AG04449 (cell line): ENCODE results near the gene TUT7.
"Not testable (repeated sequence)": the region's sequence is repeated elsewhere in the genome, so short reads cannot be mapped to it uniquely, and the experiment has no call there.

Source experiments
- CTCF ChIA-PET: fragments of 350-600 bp; formaldehyde crosslinking; extraction: SDS; loops from one replicate; lab custom pipeline; 2021; ENCODE audit warnings: antibody characterized with exemption; lab: Yijun Ruan, JAX
- POLR2A ChIA-PET: fragments of 400-600, 350-600 bp; formaldehyde crosslinking; extraction: SDS; loops from one replicate; lab custom pipeline; 2020; ENCODE audit warnings: antibody characterized with exemption, inconsistent platforms; lab: Yijun Ruan, JAX
- DNase-seq: peaks from one replicate; pipeline ENCODE4 v3.0.0-alpha.2; 2010; ENCODE audit warnings: low read depth, low spot score
- H3K4me3 ChIP-seq: 2 replicates; pipeline ENCODE4 v1.5.1; 2011; ENCODE audit warnings: low read depth, mild to moderate bottlenecking, control low read depth, low read length
- TF ChIP-seq, protein P1 (sequence below): IDR thresholded peaks from one replicate; pipeline ENCODE4 v1.5.1; 2011; ENCODE audit warnings: mild to moderate bottlenecking, moderate library complexity, low read length, control low read depth, inconsistent platforms; ENCODE audit not compliant: insufficient read depth; ENCODE audit errors: missing control alignments

Gene TUT7, protein sequence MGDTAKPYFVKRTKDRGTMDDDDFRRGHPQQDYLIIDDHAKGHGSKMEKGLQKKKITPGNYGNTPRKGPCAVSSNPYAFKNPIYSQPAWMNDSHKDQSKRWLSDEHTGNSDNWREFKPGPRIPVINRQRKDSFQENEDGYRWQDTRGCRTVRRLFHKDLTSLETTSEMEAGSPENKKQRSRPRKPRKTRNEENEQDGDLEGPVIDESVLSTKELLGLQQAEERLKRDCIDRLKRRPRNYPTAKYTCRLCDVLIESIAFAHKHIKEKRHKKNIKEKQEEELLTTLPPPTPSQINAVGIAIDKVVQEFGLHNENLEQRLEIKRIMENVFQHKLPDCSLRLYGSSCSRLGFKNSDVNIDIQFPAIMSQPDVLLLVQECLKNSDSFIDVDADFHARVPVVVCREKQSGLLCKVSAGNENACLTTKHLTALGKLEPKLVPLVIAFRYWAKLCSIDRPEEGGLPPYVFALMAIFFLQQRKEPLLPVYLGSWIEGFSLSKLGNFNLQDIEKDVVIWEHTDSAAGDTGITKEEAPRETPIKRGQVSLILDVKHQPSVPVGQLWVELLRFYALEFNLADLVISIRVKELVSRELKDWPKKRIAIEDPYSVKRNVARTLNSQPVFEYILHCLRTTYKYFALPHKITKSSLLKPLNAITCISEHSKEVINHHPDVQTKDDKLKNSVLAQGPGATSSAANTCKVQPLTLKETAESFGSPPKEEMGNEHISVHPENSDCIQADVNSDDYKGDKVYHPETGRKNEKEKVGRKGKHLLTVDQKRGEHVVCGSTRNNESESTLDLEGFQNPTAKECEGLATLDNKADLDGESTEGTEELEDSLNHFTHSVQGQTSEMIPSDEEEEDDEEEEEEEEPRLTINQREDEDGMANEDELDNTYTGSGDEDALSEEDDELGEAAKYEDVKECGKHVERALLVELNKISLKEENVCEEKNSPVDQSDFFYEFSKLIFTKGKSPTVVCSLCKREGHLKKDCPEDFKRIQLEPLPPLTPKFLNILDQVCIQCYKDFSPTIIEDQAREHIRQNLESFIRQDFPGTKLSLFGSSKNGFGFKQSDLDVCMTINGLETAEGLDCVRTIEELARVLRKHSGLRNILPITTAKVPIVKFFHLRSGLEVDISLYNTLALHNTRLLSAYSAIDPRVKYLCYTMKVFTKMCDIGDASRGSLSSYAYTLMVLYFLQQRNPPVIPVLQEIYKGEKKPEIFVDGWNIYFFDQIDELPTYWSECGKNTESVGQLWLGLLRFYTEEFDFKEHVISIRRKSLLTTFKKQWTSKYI (N-terminal part only)

DNA sequence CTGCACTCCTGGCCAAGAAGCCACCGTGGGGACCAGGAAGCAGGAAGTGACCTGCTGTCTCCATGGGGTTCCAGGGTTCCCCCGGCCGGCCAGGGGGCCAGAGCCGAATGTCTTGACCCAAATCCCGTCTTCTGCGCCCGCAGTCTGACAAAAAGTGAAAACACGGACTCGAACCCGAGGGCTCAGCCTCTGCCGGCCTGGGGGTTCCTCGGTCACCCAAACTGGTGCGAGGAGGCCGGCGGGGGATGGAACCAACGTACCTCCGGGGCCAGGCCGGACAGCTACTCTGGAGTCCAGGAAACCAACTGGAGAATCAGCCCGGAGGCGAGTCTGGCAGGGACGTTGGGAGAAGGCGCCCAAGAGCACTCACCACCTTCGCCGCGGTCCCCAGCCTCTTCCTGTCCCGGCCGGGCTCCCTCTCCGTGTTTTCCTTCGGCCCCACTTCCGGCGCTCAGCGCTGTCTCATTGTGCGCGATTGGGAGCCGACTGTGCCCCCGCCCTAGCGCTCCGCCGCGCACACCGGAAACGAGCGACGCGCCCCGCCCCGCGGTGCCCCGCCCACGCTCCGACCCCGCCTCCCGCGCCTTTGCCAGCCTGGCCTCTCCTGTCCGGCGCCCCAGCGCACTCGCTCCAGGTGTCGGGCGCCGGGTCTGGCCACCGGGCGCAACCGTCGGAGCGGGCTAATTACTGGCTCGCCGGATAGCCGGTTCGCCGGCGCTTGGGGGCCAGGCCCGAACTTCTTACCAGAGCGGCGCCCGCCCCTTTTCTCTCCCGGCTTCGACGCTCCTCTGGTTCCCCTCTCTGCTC lies at the start of gene TUT7:
Gene TUT7 (minus strand): TSS at position 400 of the 807 bp plus-strand sequence. CDS start 1,211 bp downstream, outside the sequence.
- POLR2A ChIA-PET, result interaction anchor here (1.3 kb wide), 1 partner anchor 33 kb away, joined by 3 read pairs; no protein-coding TSS in a partner anchor
- DNase-seq, result peak; percentile 46
- TF ChIP-seq, protein P1, sequence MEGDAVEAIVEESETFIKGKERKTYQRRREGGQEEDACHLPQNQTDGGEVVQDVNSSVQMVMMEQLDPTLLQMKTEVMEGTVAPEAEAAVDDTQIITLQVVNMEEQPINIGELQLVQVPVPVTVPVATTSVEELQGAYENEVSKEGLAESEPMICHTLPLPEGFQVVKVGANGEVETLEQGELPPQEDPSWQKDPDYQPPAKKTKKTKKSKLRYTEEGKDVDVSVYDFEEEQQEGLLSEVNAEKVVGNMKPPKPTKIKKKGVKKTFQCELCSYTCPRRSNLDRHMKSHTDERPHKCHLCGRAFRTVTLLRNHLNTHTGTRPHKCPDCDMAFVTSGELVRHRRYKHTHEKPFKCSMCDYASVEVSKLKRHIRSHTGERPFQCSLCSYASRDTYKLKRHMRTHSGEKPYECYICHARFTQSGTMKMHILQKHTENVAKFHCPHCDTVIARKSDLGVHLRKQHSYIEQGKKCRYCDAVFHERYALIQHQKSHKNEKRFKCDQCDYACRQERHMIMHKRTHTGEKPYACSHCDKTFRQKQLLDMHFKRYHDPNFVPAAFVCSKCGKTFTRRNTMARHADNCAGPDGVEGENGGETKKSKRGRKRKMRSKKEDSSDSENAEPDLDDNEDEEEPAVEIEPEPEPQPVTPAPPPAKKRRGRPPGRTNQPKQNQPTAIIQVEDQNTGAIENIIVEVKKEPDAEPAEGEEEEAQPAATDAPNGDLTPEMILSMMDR, result no peak
- peak within 1 kb of the TSS; percentile 98 for H3K4me3 ChIP-seq
- CTCF ChIA-PET, result no interaction called here

DNA sequence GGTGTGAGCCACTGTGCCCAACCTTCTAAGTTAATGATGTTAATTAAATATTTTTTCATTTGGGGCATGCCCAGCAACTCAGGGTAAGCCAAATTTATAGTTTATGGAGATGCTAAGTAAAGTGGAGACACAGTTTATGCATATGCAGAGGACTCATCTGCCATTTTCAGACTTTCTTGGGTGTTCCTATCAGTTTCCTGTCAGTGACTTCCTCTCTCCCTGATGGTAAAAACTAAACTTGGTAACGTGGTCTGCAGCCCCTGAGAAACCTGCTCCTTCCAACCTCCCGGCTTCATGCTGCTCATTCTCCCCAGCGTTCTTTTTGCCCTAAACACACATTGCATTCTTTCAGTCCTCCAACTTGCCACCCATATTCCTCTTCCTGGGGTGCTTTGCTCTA lies 48.4 kb upstream of the TUT7 start:
- H3K4me3 ChIP-seq, result no peak overlapping the region
- DNase-seq, result no peak
- ChIA-PET POLR2A (no interaction called here), CTCF (no interaction called here)
- TF ChIP-seq, protein P1, result no peak

DNA sequence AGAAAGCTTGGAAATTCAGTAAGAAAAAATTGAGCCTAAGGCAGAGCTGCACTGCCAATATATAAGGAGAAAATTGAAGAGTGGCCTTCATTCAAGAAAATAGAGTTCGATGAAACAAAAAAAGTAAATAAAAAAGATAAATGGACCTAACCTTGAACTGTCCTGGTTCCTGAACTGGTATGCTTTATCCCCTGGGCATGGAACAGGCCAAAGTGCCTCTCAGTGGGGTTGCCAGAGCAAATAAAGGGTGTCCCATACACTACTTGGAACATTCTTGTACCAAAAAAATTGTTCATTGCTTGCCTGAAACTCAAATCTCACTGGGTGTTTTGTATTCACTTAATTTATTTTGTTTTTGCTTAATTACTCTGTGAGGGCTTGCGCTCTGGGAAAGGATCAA lies 42.2 kb upstream of the TUT7 start:
- TF ChIP-seq, protein P1, result no peak
- CTCF ChIA-PET, result no interaction called here
- POLR2A ChIA-PET, result no interaction called here
- H3K4me3 ChIP-seq, result no peak overlapping the region
- DNase-seq, result no peak

GRCh38 chr9:86390184-86390583 lies 36.0 kb upstream of the TUT7 start:
- POLR2A ChIA-PET, H3K4me3 ChIP-seq, CTCF ChIA-PET, DNase-seq: not testable (repeated sequence)

GRCh38 chr9:86389628-86390027 lies 35.4 kb upstream of the TUT7 start:
- no peak for DNase-seq
- no peak overlapping the region for H3K4me3 ChIP-seq
- TF ChIP-seq, protein P1, result no peak
- CTCF ChIA-PET, result no interaction called here
- POLR2A ChIA-PET, result no interaction called here

GRCh38 chr9:86387376-86387775 lies 33.2 kb upstream of the TUT7 start:
- ChIA-PET CTCF (no interaction called here), POLR2A (no interaction called here)
- DNase-seq, result no peak
- TF ChIP-seq, protein P1, result no peak
- no peak overlapping the region for H3K4me3 ChIP-seq

DNA sequence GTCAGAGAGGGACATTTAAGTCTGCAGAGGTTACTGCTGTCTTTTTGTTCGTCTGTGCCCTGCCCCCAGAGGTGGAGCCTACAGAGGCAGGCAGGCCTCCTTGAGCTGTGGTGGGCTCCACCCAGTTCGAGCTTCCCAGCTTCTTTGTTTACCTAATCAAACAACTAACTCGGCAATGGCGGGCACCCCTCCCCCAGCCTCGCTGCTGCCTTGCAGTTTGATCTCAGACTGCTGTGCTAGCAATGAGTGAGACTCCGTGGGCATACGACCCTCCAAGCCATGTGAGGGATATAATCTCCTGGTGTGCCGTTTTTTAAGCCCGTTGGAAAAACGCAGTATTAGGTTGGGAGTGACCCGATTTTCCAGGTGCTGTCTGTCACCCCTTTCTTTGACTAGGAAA lies 28.8 kb upstream of the TUT7 start:
- CTCF ChIA-PET, result interaction anchor here (1.0 kb wide), 1 partner anchor 181 kb away, joined by 3 read pairs; no protein-coding TSS in a partner anchor
- H3K4me3 ChIP-seq, POLR2A ChIA-PET, DNase-seq: not testable (repeated sequence)
